OCI-LY3 (cell line): ENCODE measurements around the gene ACSF2.

Experiments used
- EZH2phosphoT487 ChIP-seq: fragments of 200-600 bp; shearing (Covaris generic); IDR thresholded peaks from 2 replicates; pipeline ENCODE4 v1.6.1; 2018; ENCODE audit warnings: antibody characterized with exemption, mixed run types, low read depth
- TF ChIP-seq, protein P1 (sequence below): fragments of 200-600, 300-600 bp; sonication (generic); IDR thresholded peaks from 2 replicates; pipeline ENCODE4 v1.5.1; 2014; ENCODE audit warnings: antibody characterized with exemption, low read length, low read depth

- TF ChIP-seq, protein P1, sequence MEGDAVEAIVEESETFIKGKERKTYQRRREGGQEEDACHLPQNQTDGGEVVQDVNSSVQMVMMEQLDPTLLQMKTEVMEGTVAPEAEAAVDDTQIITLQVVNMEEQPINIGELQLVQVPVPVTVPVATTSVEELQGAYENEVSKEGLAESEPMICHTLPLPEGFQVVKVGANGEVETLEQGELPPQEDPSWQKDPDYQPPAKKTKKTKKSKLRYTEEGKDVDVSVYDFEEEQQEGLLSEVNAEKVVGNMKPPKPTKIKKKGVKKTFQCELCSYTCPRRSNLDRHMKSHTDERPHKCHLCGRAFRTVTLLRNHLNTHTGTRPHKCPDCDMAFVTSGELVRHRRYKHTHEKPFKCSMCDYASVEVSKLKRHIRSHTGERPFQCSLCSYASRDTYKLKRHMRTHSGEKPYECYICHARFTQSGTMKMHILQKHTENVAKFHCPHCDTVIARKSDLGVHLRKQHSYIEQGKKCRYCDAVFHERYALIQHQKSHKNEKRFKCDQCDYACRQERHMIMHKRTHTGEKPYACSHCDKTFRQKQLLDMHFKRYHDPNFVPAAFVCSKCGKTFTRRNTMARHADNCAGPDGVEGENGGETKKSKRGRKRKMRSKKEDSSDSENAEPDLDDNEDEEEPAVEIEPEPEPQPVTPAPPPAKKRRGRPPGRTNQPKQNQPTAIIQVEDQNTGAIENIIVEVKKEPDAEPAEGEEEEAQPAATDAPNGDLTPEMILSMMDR, result no peak
- TF ChIP-seq EZH2phosphoT487, result no peak
Observed at GRCh38 chr17:50470426-50470825, 44.4 kb downstream of the ACSF2 start.
